Amniotic epithelial cell (primary cell): ENCODE results near the gene CREG1.
A peak's percentile ranks its signal among the peaks of the same experiment; 100 is the strongest.
"Not testable (repeated sequence)": the region's sequence is repeated elsewhere in the genome, so short reads cannot be mapped to it uniquely, and the experiment has no call there.

ENCODE experiments used
- DNase-seq: peaks from one replicate; pipeline ENCODE4 v3.0.0-alpha.2; 2010; ENCODE audit warnings: low read depth

Gene CREG1

GRCh38 chr1:167563579-167564246 is 10.2 kb upstream of the CREG1 start:
- peak; percentile 10 for DNase-seq

- peak; percentile 83 for DNase-seq
Measured at GRCh38 chr1:167562702-167563101, 9.1 kb upstream of the CREG1 start.

GRCh38 chr1:167561753-167562152 is 8.2 kb upstream of the CREG1 start:
- peak; percentile 7 for DNase-seq

- DNase-seq: peak; percentile 65
Measured at GRCh38 chr1:167555971-167556714, 2.6 kb upstream of the CREG1 start.

- DNase-seq: not testable (repeated sequence)
Measured at GRCh38 chr1:167555072-167555471, 1.5 kb upstream of the CREG1 start.

- peak; percentile 16 for DNase-seq
Measured at GRCh38 chr1:167554028-167554779, 642 bp upstream of the CREG1 start.

GRCh38 chr1:167551362-167551761 is 2.2 kb downstream of the CREG1 start:
- DNase-seq: no peak

- DNase-seq: peak; percentile 93
Measured at GRCh38 chr1:167548059-167548932, 5.3 kb downstream of the CREG1 start.

GRCh38 chr1:167546935-167547334 is 6.6 kb downstream of the CREG1 start:
- no peak for DNase-seq

GRCh38 chr1:167545349-167545748 is 8.2 kb downstream of the CREG1 start:
- no peak for DNase-seq

GRCh38 chr1:167544447-167545093 is 9.0 kb downstream of the CREG1 start:
- DNase-seq: peak; percentile 23

GRCh38 chr1:167543199-167543990 is 10.2 kb downstream of the CREG1 start:
- no peak for DNase-seq

GRCh38 chr1:167542109-167543032 is 11.2 kb downstream of the CREG1 start:
- DNase-seq: peak; percentile 13

- peak; percentile 60 for DNase-seq
Measured at GRCh38 chr1:167541610-167542009, 12.0 kb downstream of the CREG1 start.

- DNase-seq: peak; percentile 18
Measured at GRCh38 chr1:167541003-167541402, 12.6 kb downstream of the CREG1 start.

GRCh38 chr1:167538657-167539056 is 14.9 kb downstream of the CREG1 start:
- no peak for DNase-seq

GRCh38 chr1:167533851-167534300 is 19.7 kb downstream of the CREG1 start:
- DNase-seq: peak; percentile 43

- DNase-seq: no peak
Measured at GRCh38 chr1:167532964-167533824, 20.4 kb downstream of the CREG1 start.
